ENCODE measurements around the gene SLF1.
A peak's percentile ranks its signal among the peaks of the same experiment; 100 is the strongest.

The SLF1 gene

GRCh38 chr5:94620256-94620655 is 1.8 kb downstream of the SLF1 start:
- Histone ChIP-seq H3K9me3 (ENCODE audit: insufficient read depth, low read length, severe bottlenecking) (no peaks in the 10 kb centered on the region), H3K9ac (ENCODE audit: low read depth, low read length) (no peak overlapping the region; the same call in 1 of the 2 replicates), H3K27ac (ENCODE audit: low read length) (no peak overlapping the region), H4K20me1 (ENCODE audit: insufficient read depth, low read length) (peaks cover 21% of the 10 kb centered on the region; the same call in 1 of the 2 replicates), H3K27me3 (ENCODE audit: insufficient read depth, low read length, poor library complexity) (no peaks in the 10 kb centered on the region), H3K4me3 (ENCODE audit: low read depth in 1 of 2, low read length in 2 of 2) (peak overlapping the region in 1 of 2 experiments; percentile 94; a peak in 1 of 4 replicates), H2AFZ (ENCODE audit: low read depth, low read length) (no peak overlapping the region), H3K79me2 (ENCODE audit: insufficient read depth, low read length) (peaks cover 77% of the 10 kb centered on the region), H3K4me1 (ENCODE audit: insufficient read depth, low read length) (peaks cover 43% of the 10 kb centered on the region), H3K4me2 (ENCODE audit: insufficient read depth, low read length) (peak overlapping the region; percentile 66), H3K36me3 (ENCODE audit: insufficient read depth, low read length) (no peaks in the 10 kb centered on the region)
- DNase-seq (no peak), ATAC-seq (ENCODE audit: insufficient read depth, low read depth) (no peak)
- TF ChIP-seq EZH2 (IDR thresholded peaks at IDR 0.05; ENCODE audit: borderline replicate concordance, low read depth, low read length, severe bottlenecking), result no peak
- TF ChIP-seq CTCF (IDR thresholded peaks at IDR 0.05; ENCODE audit: borderline replicate concordance, extremely low read depth, low read length, poor library complexity, severe bottlenecking), result no peak

- Histone ChIP-seq H2AFZ (ENCODE audit: low read depth, low read length) (no peak overlapping the region), H3K4me1 (ENCODE audit: insufficient read depth, low read length) (peaks cover 35% of the 10 kb centered on the region), H3K36me3 (ENCODE audit: insufficient read depth, low read length) (no peaks in the 10 kb centered on the region), H4K20me1 (ENCODE audit: insufficient read depth, low read length) (peaks cover 28% of the 10 kb centered on the region; the same call in 1 of the 2 replicates), H3K9me3 (ENCODE audit: insufficient read depth, low read length, severe bottlenecking) (no peaks in the 10 kb centered on the region), H3K27me3 (ENCODE audit: insufficient read depth, low read length, poor library complexity) (no peaks in the 10 kb centered on the region), H3K27ac (ENCODE audit: low read length) (no peak overlapping the region), H3K79me2 (ENCODE audit: insufficient read depth, low read length) (peaks cover 81% of the 10 kb centered on the region), H3K4me3 (ENCODE audit: low read depth in 1 of 2, low read length in 2 of 2) (no peak overlapping the region; a peak in 1 of 4 replicates), H3K4me2 (ENCODE audit: insufficient read depth, low read length) (peak overlapping the region; percentile 24; the same call in 1 of the 2 replicates), H3K9ac (ENCODE audit: low read depth, low read length) (no peak overlapping the region)
- ATAC-seq (ENCODE audit: insufficient read depth, low read depth), result no peak
- DNase-seq, result no peak
- TF ChIP-seq CTCF (IDR thresholded peaks at IDR 0.05; ENCODE audit: borderline replicate concordance, extremely low read depth, low read length, poor library complexity, severe bottlenecking) (no peak), EZH2 (IDR thresholded peaks at IDR 0.05; ENCODE audit: borderline replicate concordance, low read depth, low read length, severe bottlenecking) (no peak)
Measured at GRCh38 chr5:94621763-94622162, 3.3 kb downstream of the SLF1 start.

- H2AFZ ChIP-seq (ENCODE audit: low read depth, low read length), result no peak overlapping the region
- H3K27me3 ChIP-seq (ENCODE audit: insufficient read depth, low read length, poor library complexity), result no peaks in the 10 kb centered on the region
- ATAC-seq (ENCODE audit: insufficient read depth, low read depth) (no peak), DNase-seq (no peak)
- H3K4me1 ChIP-seq (ENCODE audit: insufficient read depth, low read length), result peaks cover 24% of the 10 kb centered on the region
- peaks cover 84% of the 10 kb centered on the region for H3K79me2 ChIP-seq (ENCODE audit: insufficient read depth, low read length)
- H3K4me2 ChIP-seq (ENCODE audit: insufficient read depth, low read length), result peak overlapping the region; percentile 42; the same call in 1 of the 2 replicates
- no peak overlapping the region; a peak in 1 of 4 replicates for H3K4me3 ChIP-seq (ENCODE audit: low read depth in 1 of 2, low read length in 2 of 2)
- no peaks in the 10 kb centered on the region for H3K9me3 ChIP-seq (ENCODE audit: insufficient read depth, low read length, severe bottlenecking)
- no peaks in the 10 kb centered on the region for H3K36me3 ChIP-seq (ENCODE audit: insufficient read depth, low read length)
- H3K9ac ChIP-seq (ENCODE audit: low read depth, low read length), result no peak overlapping the region
- peaks cover 29% of the 10 kb centered on the region; the same call in 1 of the 2 replicates for H4K20me1 ChIP-seq (ENCODE audit: insufficient read depth, low read length)
- no peak for TF ChIP-seq CTCF (IDR thresholded peaks at IDR 0.05; ENCODE audit: borderline replicate concordance, extremely low read depth, low read length, poor library complexity, severe bottlenecking)
- TF ChIP-seq EZH2 (IDR thresholded peaks at IDR 0.05; ENCODE audit: borderline replicate concordance, low read depth, low read length, severe bottlenecking), result no peak
- no peak overlapping the region for H3K27ac ChIP-seq (ENCODE audit: low read length)
Measured at GRCh38 chr5:94623011-94623410, 4.5 kb downstream of the SLF1 start.

Data from DND-41 (cell line).